ENCODE results near the gene RABGGTB.
"Not testable (repeated sequence)": the region's sequence is repeated elsewhere in the genome, so short reads cannot be mapped to it uniquely, and the experiment has no call there.

Gene RABGGTB

GRCh38 chr1:75796376-75797272, 10.6 kb downstream of the RABGGTB start, which contains the start of gene MSH4:
Gene MSH4, plus strand, starts transcription at chr1:75796882. Its CDS starts 104 bp downstream, at chr1:75796986.
- no peak for TF ChIP-seq CTCF (IDR thresholded peaks at IDR 0.05; ENCODE audit: control insufficient read depth, insufficient read depth, low read depth, low read length, missing control alignments)
- no peak within 1 kb of the TSS for H3K4me3 ChIP-seq (ENCODE audit: control insufficient read depth, low read depth, low read length)

GRCh38 chr1:75797273-75797588, 11.2 kb downstream of the RABGGTB start:
- no peak for DNase-seq (ENCODE audit: low read depth)
- H3K4me3 ChIP-seq (ENCODE audit: control insufficient read depth, low read depth, low read length): no peak overlapping the region

More at GRCh38 chr1:75796376-75797272, 10.6 kb downstream of the RABGGTB start, which contains the start of gene MSH4:
- DNase-seq (ENCODE audit: low read depth): no peak

GRCh38 chr1:75797606-75798216, 11.7 kb downstream of the RABGGTB start:
- TF ChIP-seq CTCF (IDR thresholded peaks at IDR 0.05; ENCODE audit: control insufficient read depth, insufficient read depth, low read depth, low read length, missing control alignments): no peak
- no peak overlapping the region for H3K4me3 ChIP-seq (ENCODE audit: control insufficient read depth, low read depth, low read length)
- no peak for DNase-seq (ENCODE audit: low read depth)

More at GRCh38 chr1:75797273-75797588, 11.2 kb downstream of the RABGGTB start:
- TF ChIP-seq CTCF (IDR thresholded peaks at IDR 0.05; ENCODE audit: control insufficient read depth, insufficient read depth, low read depth, low read length, missing control alignments): no peak

- DNase-seq (ENCODE audit: low read depth); H3K4me3 ChIP-seq (ENCODE audit: control insufficient read depth, low read depth, low read length): not testable (repeated sequence)
These were observed 15.4 kb downstream of the RABGGTB start for GRCh38 chr1:75801480-75801879.

- DNase-seq (ENCODE audit: low read depth): no peak
- no peak overlapping the region for H3K4me3 ChIP-seq (ENCODE audit: control insufficient read depth, low read depth, low read length)
- TF ChIP-seq CTCF (IDR thresholded peaks at IDR 0.05; ENCODE audit: control insufficient read depth, insufficient read depth, low read depth, low read length, missing control alignments): no peak
These were observed 22.9 kb downstream of the RABGGTB start for GRCh38 chr1:75808921-75809320.

GRCh38 chr1:75810113-75810512, 24.1 kb downstream of the RABGGTB start:
- not testable (repeated sequence) for DNase-seq (ENCODE audit: low read depth); H3K4me3 ChIP-seq (ENCODE audit: control insufficient read depth, low read depth, low read length)

GRCh38 chr1:75811211-75811981, 25.3 kb downstream of the RABGGTB start:
- H3K4me3 ChIP-seq (ENCODE audit: control insufficient read depth, low read depth, low read length): no peak overlapping the region
- no peak for TF ChIP-seq CTCF (IDR thresholded peaks at IDR 0.05; ENCODE audit: control insufficient read depth, insufficient read depth, low read depth, low read length, missing control alignments)
- no peak for DNase-seq (ENCODE audit: low read depth)
